ENCODE results near the gene B3GNT3. TPM values are rescaled to one million over a fixed set of nuclear protein-coding genes. Genes with fewer than 3 reads are reported as not detected.

B3GNT3 gene
- total and polyA plus RNA-seq, 2 donors (not counting 1 experiment from before 2014, with no cell fraction given) = not detected

GRCh38 chr19:17766543-17767131 lies 28.3 kb upstream of the B3GNT3 start:
- H3K9me3 ChIP-seq (ENCODE audit: control insufficient read depth, insufficient read depth, low read depth, low read length) = no peaks in the 10 kb centered on the region
- no peak overlapping the region for H3K27ac ChIP-seq (ENCODE audit: insufficient read depth, low read length)
- peak overlapping the region in 1 of 4 experiments; percentile 27 for H3K4me3 ChIP-seq (replicated peaks in 1 of 4; ENCODE audit: control extremely low read depth in 1 of 4, insufficient read depth in 1 of 4, low read depth in 3 of 4, low read length in 4 of 4)
- DNase-seq (ENCODE audit: low read depth in 2 of 2) = peak; percentile 65 to 79
- H3K79me2 ChIP-seq (ENCODE audit: control insufficient read depth, insufficient read depth, low read length) = no peaks in the 10 kb centered on the region
- H3K36me3 ChIP-seq (ENCODE audit: control insufficient read depth, insufficient read depth, low read length) = no peaks in the 10 kb centered on the region
- H3K4me2 ChIP-seq (ENCODE audit: extremely low read depth, insufficient read depth, low read length) = peak overlapping the region; percentile 70
- H3K27me3 ChIP-seq (ENCODE audit: control insufficient read depth, insufficient read depth, low read length) = no peaks in the 10 kb centered on the region
- H3K4me1 ChIP-seq (ENCODE audit: control insufficient read depth, extremely low read depth, insufficient read depth, low read length) = no peaks in the 10 kb centered on the region
- H3K9ac ChIP-seq (ENCODE audit: insufficient read depth, low read length) = no peak overlapping the region
- TF ChIP-seq CTCF (conservative IDR thresholded peaks at IDR 0.05 in 1 of 2, IDR thresholded peaks at IDR 0.05 in 1 of 2; ENCODE audit: low read depth in 1 of 2, low read length in 2 of 2) = peak; percentile 89 to 96
- TF ChIP-seq EZH2 (IDR thresholded peaks at IDR 0.05; ENCODE audit: low read length, missing control alignments) = no peak
- H4K20me1 ChIP-seq (ENCODE audit: control insufficient read depth, extremely low read depth, insufficient read depth, low read length) = no peaks in the 10 kb centered on the region
- H2AFZ ChIP-seq (ENCODE audit: low read length) = no peak overlapping the region

DNA sequence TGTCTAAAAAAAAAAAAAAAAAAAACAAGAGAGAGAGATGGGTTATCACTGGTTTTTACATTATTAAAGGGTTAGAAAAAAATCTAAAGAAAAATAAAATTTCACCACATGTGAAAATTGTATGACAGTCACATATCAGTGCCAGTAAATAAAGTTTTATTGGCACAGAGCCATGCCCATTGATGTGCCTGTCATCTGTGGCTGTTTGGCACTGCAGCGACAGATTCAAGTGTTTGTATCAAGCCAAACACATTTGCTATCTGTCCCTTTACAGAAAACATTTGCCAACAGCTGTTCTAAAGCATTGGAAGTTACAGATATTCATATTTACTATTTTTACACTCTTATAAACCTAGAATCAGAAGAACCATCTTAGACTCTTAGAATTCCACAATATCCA lies 27.4 kb upstream of the B3GNT3 start:
- Histone ChIP-seq H3K27ac (ENCODE audit: insufficient read depth, low read length) (no peak overlapping the region), H3K9ac (ENCODE audit: insufficient read depth, low read length) (no peak overlapping the region), H3K4me2 (ENCODE audit: extremely low read depth, insufficient read depth, low read length) (no peak overlapping the region), H3K27me3 (ENCODE audit: control insufficient read depth, insufficient read depth, low read length) (no peaks in the 10 kb centered on the region), H2AFZ (ENCODE audit: low read length) (no peak overlapping the region), H3K79me2 (ENCODE audit: control insufficient read depth, insufficient read depth, low read length) (no peaks in the 10 kb centered on the region), H3K4me1 (ENCODE audit: control insufficient read depth, extremely low read depth, insufficient read depth, low read length) (no peaks in the 10 kb centered on the region), H3K4me3 (replicated peaks in 1 of 4; ENCODE audit: control extremely low read depth in 1 of 4, insufficient read depth in 1 of 4, low read depth in 3 of 4, low read length in 4 of 4) (no peak overlapping the region), H4K20me1 (ENCODE audit: control insufficient read depth, extremely low read depth, insufficient read depth, low read length) (no peaks in the 10 kb centered on the region), H3K9me3 (ENCODE audit: control insufficient read depth, insufficient read depth, low read depth, low read length) (no peaks in the 10 kb centered on the region), H3K36me3 (ENCODE audit: control insufficient read depth, insufficient read depth, low read length) (no peaks in the 10 kb centered on the region)
- TF ChIP-seq EZH2 (IDR thresholded peaks at IDR 0.05; ENCODE audit: low read length, missing control alignments) (no peak), CTCF (conservative IDR thresholded peaks at IDR 0.05 in 1 of 2, IDR thresholded peaks at IDR 0.05 in 1 of 2; ENCODE audit: low read depth in 1 of 2, low read length in 2 of 2) (no peak)
- no peak for DNase-seq (ENCODE audit: low read depth in 2 of 2)

GRCh38 chr19:17770613-17771012 lies 24.3 kb upstream of the B3GNT3 start:
- no peaks in the 10 kb centered on the region for H3K36me3 ChIP-seq (ENCODE audit: control insufficient read depth, insufficient read depth, low read length)
- no peaks in the 10 kb centered on the region for H3K4me1 ChIP-seq (ENCODE audit: control insufficient read depth, extremely low read depth, insufficient read depth, low read length)
- H3K9me3 ChIP-seq (ENCODE audit: control insufficient read depth, insufficient read depth, low read depth, low read length) = no peaks in the 10 kb centered on the region
- no peak overlapping the region for H3K4me2 ChIP-seq (ENCODE audit: extremely low read depth, insufficient read depth, low read length)
- no peaks in the 10 kb centered on the region for H3K27me3 ChIP-seq (ENCODE audit: control insufficient read depth, insufficient read depth, low read length)
- TF ChIP-seq EZH2 (IDR thresholded peaks at IDR 0.05; ENCODE audit: low read length, missing control alignments) = no peak
- H3K4me3 ChIP-seq (replicated peaks in 1 of 4; ENCODE audit: control extremely low read depth in 1 of 4, insufficient read depth in 1 of 4, low read depth in 3 of 4, low read length in 4 of 4) = no peak overlapping the region
- no peak overlapping the region for H2AFZ ChIP-seq (ENCODE audit: low read length)
- H3K27ac ChIP-seq (ENCODE audit: insufficient read depth, low read length) = no peak overlapping the region
- DNase-seq (ENCODE audit: low read depth in 2 of 2) = no peak
- H3K79me2 ChIP-seq (ENCODE audit: control insufficient read depth, insufficient read depth, low read length) = no peaks in the 10 kb centered on the region
- H3K9ac ChIP-seq (ENCODE audit: insufficient read depth, low read length) = no peak overlapping the region
- H4K20me1 ChIP-seq (ENCODE audit: control insufficient read depth, extremely low read depth, insufficient read depth, low read length) = no peaks in the 10 kb centered on the region

Data from fibroblast of lung (primary cell).